ENCODE measurements around the gene ARHGEF4. TPM values are rescaled to one million over a fixed set of nuclear protein-coding genes. Genes with fewer than 3 reads are reported as not detected.

Gene ARHGEF4
- polyA plus RNA-seq, 1 donor (not counting 4 experiments of a cell fraction or from before 2014, with no cell fraction given), result 22.6 TPM

- Histone ChIP-seq H4K20me1 (ENCODE audit: control insufficient read depth, extremely low read depth, insufficient read depth, low read length) (no peaks in the 10 kb centered on the region), H2AFZ (ENCODE audit: control insufficient read depth, low read length) (no peak overlapping the region), H3K4me3 (ENCODE audit: control insufficient read depth in 2 of 3, extremely low read depth in 1 of 3, insufficient read depth in 2 of 3, low read depth in 1 of 3, low read length in 3 of 3) (no peak overlapping the region), H3K9me3 (ENCODE audit: control insufficient read depth, low read depth, low read length) (no peaks in the 10 kb centered on the region), H3K27me3 (ENCODE audit: control insufficient read depth, extremely low read depth, insufficient read depth, low read length) (no peaks in the 10 kb centered on the region), H3K4me1 (ENCODE audit: control insufficient read depth, extremely low read depth, insufficient read depth, low read length) (peaks cover 28% of the 10 kb centered on the region), H3K27ac (ENCODE audit: control insufficient read depth, insufficient read depth, low read length) (no peak overlapping the region), H3K9ac (ENCODE audit: control insufficient read depth, extremely low read depth, insufficient read depth, low read length) (no peak overlapping the region), H3K4me2 (ENCODE audit: control insufficient read depth, extremely low read depth, insufficient read depth, low read depth, low read length) (no peak overlapping the region), H3K36me3 (ENCODE audit: control insufficient read depth in 2 of 2, extremely low read depth in 1 of 2, insufficient read depth in 2 of 2, low read length in 2 of 2) (no peaks in the 10 kb centered on the region), H3K9me1 (ENCODE audit: control insufficient read depth, extremely low read depth, insufficient read depth, low read length) (no peaks in the 10 kb centered on the region), H3K79me2 (ENCODE audit: control insufficient read depth, insufficient read depth, low read length) (no peaks in the 10 kb centered on the region)
- TF ChIP-seq EZH2 (IDR thresholded peaks at IDR 0.05; ENCODE audit: low read length) (no peak), CTCF (optimal IDR thresholded peaks at IDR 0.05 in 1 of 3, IDR thresholded peaks at IDR 0.05 in 1 of 3, conservative IDR thresholded peaks at IDR 0.05 in 1 of 3; ENCODE audit: extremely low read depth in 1 of 3, insufficient read depth in 2 of 3, low read length in 3 of 3) (no peak)
- dilution Hi-C loops (cut with MboI; ENCODE audit: extremely low pct_ligation_motif_present, low sequenced_read_pairs), result no loop called here
- DNase-seq (ENCODE audit: low read depth, low spot score), result no peak
- FAIRE-seq, result peak; percentile 79
These were observed 17.9 kb upstream of the ARHGEF4 start for GRCh38 chr2:130818809-130819208.

GRCh38 chr2:130819226-130819607, 17.5 kb upstream of the ARHGEF4 start:
- FAIRE-seq, result no peak
- Histone ChIP-seq H3K4me1 (ENCODE audit: control insufficient read depth, extremely low read depth, insufficient read depth, low read length) (peaks cover 32% of the 10 kb centered on the region), H3K9me1 (ENCODE audit: control insufficient read depth, extremely low read depth, insufficient read depth, low read length) (no peaks in the 10 kb centered on the region), H3K4me2 (ENCODE audit: control insufficient read depth, extremely low read depth, insufficient read depth, low read depth, low read length) (no peak overlapping the region), H3K27ac (ENCODE audit: control insufficient read depth, insufficient read depth, low read length) (no peak overlapping the region), H4K20me1 (ENCODE audit: control insufficient read depth, extremely low read depth, insufficient read depth, low read length) (no peaks in the 10 kb centered on the region), H3K36me3 (ENCODE audit: control insufficient read depth in 2 of 2, extremely low read depth in 1 of 2, insufficient read depth in 2 of 2, low read length in 2 of 2) (no peaks in the 10 kb centered on the region), H3K79me2 (ENCODE audit: control insufficient read depth, insufficient read depth, low read length) (no peaks in the 10 kb centered on the region), H3K4me3 (ENCODE audit: control insufficient read depth in 2 of 3, extremely low read depth in 1 of 3, insufficient read depth in 2 of 3, low read depth in 1 of 3, low read length in 3 of 3) (no peak overlapping the region), H3K27me3 (ENCODE audit: control insufficient read depth, extremely low read depth, insufficient read depth, low read length) (no peaks in the 10 kb centered on the region), H2AFZ (ENCODE audit: control insufficient read depth, low read length) (no peak overlapping the region), H3K9me3 (ENCODE audit: control insufficient read depth, low read depth, low read length) (no peaks in the 10 kb centered on the region), H3K9ac (ENCODE audit: control insufficient read depth, extremely low read depth, insufficient read depth, low read length) (no peak overlapping the region)
- TF ChIP-seq CTCF (optimal IDR thresholded peaks at IDR 0.05 in 1 of 3, IDR thresholded peaks at IDR 0.05 in 1 of 3, conservative IDR thresholded peaks at IDR 0.05 in 1 of 3; ENCODE audit: extremely low read depth in 1 of 3, insufficient read depth in 2 of 3, low read length in 3 of 3) (no peak), EZH2 (IDR thresholded peaks at IDR 0.05; ENCODE audit: low read length) (no peak)
- dilution Hi-C loops (cut with MboI; ENCODE audit: extremely low pct_ligation_motif_present, low sequenced_read_pairs), result no loop called here
- no peak for DNase-seq (ENCODE audit: low read depth, low spot score)

Data from keratinocyte (primary cell).